ENCODE measurements around the gene TRMT1L.
A peak's percentile ranks its signal among the peaks of the same experiment; 100 is the strongest.
"Not testable (repeated sequence)": the region's sequence is repeated elsewhere in the genome, so short reads cannot be mapped to it uniquely, and the experiment has no call there.

TRMT1L gene, protein sequence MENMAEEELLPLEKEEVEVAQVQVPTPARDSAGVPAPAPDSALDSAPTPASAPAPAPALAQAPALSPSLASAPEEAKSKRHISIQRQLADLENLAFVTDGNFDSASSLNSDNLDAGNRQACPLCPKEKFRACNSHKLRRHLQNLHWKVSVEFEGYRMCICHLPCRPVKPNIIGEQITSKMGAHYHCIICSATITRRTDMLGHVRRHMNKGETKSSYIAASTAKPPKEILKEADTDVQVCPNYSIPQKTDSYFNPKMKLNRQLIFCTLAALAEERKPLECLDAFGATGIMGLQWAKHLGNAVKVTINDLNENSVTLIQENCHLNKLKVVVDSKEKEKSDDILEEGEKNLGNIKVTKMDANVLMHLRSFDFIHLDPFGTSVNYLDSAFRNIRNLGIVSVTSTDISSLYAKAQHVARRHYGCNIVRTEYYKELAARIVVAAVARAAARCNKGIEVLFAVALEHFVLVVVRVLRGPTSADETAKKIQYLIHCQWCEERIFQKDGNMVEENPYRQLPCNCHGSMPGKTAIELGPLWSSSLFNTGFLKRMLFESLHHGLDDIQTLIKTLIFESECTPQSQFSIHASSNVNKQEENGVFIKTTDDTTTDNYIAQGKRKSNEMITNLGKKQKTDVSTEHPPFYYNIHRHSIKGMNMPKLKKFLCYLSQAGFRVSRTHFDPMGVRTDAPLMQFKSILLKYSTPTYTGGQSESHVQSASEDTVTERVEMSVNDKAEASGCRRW

DNA sequence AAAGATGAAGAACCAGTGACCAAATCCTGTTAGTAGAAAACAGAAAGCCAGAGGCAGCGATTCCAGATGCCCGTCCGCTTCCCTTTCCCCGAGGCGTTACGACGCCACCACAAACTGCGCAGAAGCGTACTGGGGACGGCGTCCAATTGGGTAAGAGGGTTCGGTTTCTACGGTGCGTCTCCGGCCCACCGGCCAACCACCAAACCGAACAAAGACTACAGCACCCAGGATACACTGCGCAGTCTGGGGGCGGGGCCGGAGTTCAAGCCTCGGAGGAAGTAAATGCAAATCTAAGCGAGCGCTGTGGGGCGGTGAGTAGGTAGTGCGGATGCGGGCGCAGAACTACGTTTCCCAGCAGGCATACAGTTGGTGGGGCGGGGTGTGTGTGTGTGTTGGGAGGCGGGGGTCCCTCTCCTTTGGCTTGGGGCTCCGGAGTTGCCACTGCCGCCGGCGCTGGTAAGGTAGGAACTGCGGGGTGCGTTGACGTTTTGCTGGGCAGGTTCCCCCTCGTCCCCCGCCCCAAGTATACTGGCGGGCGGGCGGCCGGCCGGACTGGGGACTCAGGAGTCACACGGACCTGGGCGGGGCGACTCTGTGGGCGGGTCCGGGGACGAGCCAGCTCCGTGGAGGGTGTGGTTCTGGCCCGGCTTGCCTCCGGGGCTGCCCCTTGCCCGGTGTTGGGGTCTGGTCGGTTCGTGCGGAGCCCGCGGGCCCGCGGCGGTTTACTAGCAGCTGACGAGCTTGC is at the start of gene TRMT1L, which contains the start of gene SWT1:
TSS of gene TRMT1L (minus strand) at position 100 of the 745 bp plus-strand sequence. CDS start 241 bp downstream, outside the sequence.
TSS of gene SWT1 (plus strand) at position 314 of the 745 bp plus-strand sequence. CDS start 3,675 bp downstream, outside the sequence.
- peak; percentile 95 for DNase-seq (ENCODE audit: low read depth)

DNA sequence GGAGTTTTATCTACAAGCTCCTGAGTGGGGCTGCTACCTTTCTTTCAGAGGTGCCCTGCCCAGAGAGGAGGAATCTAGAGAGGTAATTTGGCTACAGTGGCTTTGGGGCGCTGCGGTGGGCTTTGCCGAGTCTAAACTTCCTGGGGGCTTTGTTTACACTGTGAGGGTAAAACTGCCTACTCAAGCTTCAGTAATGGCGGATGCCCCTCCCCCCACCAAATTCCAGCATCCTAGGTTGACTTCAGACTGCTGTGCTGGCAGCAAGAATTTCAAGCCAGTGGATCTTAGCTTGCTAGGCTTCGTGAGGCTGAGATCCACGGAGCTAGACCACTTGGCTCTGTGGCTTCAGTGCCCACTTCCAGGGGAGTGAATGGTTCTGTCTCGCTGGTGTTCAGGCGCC is 44.1 kb upstream of the TRMT1L start:
- no peak for DNase-seq (ENCODE audit: low read depth)

DNA sequence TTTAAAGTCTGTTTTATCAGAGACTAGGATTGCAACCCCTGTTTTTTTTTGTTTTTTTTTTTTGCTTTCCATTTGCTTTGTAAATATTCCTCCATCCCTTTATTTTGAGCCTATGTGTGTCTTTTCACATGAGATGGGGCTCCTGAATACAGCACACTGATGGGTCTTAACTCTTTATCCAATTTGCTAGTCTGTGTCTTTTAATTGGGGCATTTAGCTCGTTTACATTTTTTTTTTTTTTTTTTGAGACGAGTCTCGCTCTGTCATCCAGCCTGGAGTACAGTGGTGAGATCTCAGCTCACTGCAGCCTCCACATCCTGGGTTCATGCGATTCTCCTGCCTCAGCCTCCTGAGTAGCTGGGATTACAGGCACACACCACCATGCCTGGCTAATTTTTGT is 42.0 kb upstream of the TRMT1L start:
- not testable (repeated sequence) for DNase-seq (ENCODE audit: low read depth)

DNA sequence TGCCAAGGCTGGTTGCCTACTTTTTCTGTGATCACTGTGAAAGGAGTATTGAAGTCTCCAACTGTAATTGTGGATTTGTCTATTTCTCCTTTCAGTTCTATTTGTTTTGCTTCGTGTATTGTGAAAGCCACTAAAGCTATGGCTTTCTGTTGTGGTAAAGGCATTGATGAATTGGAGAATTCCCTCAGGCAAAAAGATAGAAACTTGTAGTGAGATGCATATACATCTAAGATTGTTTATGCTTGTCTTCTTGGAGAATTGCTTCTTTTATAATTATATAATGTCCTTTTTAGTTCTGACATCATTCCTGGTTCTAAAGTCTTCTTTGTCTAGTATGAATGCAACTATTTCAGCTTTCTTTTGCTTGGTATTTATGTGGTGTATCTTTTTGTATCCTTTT is 37.0 kb upstream of the TRMT1L start:
- no peak for DNase-seq (ENCODE audit: low read depth)

DNA sequence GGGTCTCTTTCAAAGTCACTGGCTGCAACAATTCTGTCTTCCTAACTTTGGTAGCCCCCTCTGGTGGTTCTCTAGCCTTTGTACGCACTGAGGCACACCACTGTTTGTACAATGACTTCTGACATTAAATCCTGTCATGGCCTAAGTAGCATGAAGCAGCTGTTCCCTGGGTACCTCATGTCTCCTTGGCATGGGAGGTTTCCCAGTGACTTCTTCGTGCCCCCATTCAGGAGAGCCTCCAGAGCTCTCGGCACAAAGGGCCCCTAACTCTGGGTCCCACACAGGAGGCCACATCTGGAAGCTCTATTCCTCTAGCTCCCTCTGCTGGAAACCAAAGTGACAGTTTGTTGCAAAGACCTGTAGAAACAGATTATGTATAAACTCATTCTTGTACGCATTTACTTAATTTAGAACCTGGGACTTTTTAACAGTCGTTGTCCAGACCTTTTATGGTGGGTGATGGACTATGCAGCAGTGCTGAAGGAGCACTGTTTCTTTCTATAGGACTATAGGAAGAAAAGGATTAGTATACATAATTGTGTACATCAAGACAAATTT is 13.6 kb upstream of the TRMT1L start:
- peak; percentile 13 for DNase-seq (ENCODE audit: low read depth)

DNA sequence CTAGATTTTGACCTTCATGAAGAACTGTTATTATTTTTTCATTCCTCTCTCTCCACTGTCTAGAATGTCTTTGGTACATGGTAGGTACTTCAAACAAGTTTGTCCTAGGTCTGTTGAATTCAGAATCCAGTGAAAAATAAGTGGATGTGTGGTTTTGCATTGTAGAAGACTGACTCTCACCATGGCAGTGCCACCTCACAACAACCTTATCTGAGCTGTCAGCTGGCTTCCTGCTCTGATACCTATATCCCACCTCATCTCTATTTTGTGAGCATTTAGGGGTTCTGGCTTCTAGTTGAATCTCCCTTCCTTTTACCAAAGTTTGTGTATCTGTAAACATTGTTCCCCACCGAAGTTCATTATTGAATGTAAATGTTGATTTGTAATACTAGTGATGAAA is 9.4 kb upstream of the TRMT1L start:
- DNase-seq (ENCODE audit: low read depth), result no peak

DNA sequence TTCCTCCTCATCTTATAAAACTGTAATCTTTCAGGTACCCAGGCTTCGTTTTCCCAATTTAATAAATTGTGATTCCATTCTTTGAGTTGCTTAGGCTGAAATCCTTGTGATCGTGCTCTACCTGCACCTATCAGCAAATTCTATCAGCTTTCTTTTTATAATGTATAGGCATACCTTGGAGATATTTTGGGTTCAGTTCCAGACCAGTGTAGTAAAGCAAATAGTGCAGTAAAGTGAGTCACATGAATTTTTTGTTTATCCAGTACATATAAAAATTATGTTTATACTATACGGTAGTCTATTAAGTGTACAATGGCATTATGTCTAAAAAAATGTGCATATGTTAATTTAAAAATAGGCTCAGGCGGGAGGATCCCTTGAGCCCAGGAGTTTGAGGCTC is 5.7 kb upstream of the TRMT1L start:
- no peak for DNase-seq (ENCODE audit: low read depth)

DNA sequence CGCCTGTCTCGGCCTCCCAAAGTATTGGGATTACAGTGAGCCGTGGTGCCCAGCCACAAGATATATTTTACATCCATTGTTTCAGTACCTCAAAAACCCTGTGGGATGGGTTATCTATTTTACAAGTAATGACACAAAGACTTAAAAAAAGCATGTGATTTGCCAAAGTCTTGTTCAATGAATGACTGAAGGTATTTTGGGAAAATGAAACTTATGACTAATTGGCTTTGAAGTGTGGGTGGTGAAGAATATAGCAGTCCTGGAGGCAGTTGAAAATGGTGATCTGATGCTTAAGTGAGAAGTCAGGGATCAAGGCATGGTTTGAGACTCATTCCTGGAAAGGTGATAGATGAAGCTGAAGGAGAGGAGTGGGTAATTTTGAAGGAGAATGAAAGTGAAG is 3.2 kb upstream of the TRMT1L start:
- no peak for DNase-seq (ENCODE audit: low read depth)

DNA sequence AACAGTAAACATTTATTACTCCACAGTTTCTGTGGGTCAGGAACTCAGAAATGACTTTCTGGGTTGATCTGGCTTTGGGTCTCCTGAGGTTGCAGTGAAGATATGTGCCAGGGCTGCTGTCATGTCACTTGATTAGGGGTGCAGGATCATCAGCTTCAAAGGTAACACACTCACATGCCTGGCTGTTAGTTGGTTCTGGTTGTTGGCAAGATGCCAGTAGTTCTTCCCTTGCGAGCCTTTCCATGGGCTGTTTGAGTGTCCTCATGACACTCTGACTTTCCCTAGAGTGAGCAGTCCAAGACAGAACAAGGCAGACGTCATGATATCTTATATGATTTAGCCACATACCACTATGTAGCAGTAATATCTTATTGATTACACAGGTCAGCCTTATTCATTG is 2.0 kb upstream of the TRMT1L start:
- no peak for DNase-seq (ENCODE audit: low read depth)

DNA sequence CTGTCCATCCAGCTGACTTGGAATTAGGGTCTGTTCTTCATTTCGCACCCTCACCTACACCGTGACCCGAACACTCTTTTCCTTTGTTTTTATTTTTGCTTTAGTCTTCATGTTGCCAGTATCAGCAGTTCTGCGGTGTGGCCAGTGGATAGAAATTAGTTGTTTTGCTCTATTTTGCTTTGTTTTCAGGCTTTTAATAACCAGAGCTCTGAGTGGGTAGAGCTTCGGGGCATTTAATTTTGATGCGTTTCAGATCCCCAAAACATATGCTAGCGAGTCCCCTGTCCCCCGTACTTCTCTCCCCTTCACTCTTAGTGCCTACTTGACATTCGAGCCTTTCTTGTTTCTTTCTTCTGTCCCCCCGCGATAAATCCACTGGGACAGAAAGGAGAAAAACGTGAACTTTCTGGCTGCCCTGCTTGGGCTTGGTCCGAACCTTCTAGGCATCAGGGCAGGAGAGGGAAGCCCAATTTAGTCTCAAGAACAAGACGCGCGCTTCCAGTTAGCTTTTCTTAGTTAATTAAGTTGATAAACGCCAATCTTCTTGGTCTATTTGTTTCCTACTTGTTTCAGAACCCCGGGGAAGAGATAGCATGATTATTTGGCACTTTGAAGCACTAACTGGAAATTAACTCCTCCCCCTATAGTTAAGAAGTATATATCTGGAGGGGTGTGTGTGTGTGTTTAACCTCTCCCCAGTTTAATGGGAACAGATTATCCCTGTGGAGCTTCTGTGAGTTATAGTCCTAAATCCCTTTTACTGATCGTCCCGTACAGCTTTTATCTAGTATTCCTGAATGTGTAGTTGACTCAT is 1.1 kb upstream of the TRMT1L start:
- no peak for DNase-seq (ENCODE audit: low read depth)

DNA sequence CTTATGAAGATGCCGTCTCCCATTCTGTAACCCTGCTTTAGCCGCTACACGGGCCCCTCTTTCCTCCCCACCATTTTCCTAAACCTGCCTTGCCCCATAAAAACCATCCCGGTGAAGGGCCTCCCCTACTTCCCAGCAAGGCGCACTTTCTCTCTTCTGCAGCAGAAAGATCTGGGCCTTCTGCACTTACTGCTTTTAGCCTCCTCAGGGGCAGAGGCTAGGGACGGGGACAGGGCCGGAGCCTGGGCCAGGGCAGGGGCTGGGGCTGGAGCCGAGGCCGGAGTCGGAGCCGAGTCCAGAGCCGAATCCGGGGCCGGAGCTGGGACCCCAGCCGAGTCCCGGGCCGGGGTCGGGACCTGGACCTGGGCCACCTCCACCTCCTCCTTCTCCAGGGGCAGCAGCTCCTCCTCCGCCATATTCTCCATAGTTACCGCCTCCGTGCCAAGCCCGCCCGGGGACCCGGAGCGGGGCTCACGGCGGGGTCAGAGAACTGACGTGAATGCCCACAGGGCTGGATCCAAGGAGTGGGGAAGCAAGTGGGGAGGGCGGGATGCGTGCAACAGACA is 382 bp downstream of the TRMT1L start:
- no peak for DNase-seq (ENCODE audit: low read depth)

DNA sequence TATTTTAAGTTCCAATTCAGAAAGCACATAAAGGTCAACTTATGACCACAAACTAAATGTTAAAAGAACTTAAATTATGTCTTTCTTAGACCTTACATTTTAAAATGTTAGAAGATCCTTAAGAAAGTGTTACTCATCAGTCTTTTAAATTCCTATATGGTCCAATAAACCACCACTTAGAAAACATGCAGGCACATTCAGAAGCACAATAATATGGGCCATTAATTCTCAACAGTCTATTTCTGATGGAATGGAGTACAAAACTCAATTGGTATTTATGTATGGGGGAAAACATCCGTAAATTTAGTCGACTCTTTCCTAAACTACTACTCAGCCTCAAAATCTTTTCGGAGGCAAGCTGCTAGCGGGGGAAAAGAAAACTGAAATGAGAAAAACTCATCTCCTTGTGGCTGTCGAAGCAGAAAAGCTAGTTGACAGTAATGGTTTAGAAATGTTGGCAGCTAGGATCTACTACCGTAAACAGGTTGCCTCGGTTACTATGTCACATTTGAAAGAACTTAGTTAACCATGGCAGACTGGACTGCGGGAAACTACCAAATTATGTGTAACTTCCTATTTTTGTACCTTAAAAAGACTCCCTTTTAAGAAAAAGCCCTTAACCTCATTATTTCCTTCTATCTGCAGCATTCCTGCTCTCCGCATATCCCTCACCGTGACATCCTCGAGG is 1.0 kb downstream of the TRMT1L start:
- no peak for DNase-seq (ENCODE audit: low read depth)

DNA sequence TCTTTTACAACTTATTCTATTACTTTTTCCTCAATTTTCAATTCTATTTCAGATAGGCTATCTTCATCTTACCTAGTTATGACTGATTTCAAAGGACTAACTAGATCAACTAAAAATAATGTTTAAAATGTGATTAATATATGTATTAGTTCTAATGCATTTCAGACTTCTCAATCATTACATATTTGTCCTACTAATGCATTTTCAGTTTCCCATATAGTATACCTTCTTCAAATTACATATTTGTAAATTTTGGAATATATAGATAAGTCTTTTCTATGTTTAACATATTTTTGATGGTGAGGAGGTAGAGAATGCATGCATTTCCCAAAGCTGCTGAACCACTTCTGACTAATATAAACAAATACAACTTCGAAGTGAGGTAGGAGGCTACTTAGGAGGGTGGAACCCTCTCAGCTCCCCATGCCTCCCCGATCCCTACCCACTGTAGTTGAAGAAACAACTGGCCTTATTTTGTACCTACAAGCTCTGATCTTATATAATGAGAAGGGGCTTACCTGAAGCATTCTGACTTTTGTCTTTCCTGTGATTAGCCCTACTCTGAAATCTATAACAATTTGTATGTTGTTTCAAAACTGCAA is 1.7 kb downstream of the TRMT1L start:
- DNase-seq (ENCODE audit: low read depth), result no peak

DNA sequence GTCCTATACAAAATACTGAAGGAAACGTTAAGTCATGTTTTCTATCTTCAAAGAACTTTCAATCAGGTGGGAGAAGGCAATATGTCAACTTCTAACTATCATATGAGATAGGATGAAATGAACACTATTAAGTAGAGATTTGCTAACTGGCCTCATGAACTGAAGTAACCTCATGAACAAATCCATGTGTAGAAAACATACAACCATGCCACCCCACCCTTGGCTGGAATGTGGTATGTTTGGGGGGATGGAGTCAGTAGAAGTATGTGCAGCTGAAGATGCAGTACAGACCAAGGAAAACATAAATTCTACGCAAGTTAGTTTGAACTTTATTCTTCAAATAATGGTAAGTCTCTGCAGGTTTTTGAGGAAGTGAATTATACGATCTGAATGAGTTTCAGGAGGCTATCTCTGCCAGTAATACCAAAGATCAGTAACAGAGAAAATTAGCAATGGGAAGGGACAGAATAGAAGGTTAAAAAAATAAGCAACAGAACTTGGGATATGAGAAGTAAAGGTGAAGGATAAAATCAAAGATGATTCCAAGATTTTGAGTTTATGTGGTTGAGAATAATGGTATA is 4.5 kb downstream of the TRMT1L start:
- DNase-seq (ENCODE audit: low read depth), result no peak

DNA sequence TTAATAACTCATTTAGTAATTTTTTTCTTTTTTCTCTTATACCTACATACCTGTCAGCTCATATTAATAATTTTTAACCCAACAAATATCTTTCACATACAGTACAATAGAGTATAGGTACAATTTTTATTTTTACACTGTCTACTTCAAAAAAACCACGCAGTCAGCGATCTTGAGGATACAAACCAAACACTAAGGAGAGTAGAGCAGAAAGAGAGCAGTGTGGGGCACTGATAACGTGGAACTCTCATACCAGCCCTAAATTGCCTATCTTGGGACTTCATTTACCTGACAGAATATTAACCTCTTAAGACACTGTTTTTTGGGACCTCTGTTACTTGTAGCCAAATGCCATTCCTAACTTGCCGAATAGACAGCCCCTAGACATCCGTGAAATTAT is 5.5 kb downstream of the TRMT1L start:
- DNase-seq (ENCODE audit: low read depth), result no peak

DNA sequence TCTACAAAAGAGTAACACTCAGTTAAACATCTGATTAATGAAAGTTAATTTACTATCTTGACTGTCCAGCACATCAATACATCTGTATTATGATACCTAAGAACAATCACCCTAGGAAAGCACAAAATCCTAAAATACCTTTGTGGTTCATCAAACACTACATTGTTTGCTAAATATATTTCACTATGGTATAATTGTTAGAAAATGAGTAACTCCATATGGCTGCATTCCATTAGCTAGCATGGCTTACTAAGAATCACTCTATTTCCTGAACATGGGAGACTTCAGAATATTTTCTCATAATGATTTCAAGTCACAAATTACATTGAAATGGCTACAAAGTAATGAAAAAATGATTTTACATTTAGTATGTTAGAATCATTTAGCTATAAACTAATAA is 12.5 kb downstream of the TRMT1L start:
- DNase-seq (ENCODE audit: low read depth), result peak; percentile 15

DNA sequence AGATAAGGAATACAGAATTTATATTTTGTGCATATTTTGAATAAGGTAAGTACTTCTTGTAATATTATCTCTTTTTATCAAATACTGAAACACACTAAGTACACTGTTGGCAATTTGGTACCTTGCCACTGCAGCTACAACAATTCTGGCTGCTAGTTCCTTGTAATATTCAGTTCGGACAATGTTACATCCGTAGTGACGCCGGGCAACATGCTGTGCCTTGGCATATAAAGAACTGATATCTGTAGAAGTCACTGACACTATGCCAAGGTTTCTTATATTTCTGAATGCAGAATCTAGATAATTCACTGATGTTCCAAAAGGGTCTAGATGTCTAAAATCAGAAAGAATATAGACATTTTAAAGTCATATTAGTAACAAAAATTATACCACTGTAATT is 17.5 kb downstream of the TRMT1L start:
- DNase-seq (ENCODE audit: low read depth), result no peak

DNA sequence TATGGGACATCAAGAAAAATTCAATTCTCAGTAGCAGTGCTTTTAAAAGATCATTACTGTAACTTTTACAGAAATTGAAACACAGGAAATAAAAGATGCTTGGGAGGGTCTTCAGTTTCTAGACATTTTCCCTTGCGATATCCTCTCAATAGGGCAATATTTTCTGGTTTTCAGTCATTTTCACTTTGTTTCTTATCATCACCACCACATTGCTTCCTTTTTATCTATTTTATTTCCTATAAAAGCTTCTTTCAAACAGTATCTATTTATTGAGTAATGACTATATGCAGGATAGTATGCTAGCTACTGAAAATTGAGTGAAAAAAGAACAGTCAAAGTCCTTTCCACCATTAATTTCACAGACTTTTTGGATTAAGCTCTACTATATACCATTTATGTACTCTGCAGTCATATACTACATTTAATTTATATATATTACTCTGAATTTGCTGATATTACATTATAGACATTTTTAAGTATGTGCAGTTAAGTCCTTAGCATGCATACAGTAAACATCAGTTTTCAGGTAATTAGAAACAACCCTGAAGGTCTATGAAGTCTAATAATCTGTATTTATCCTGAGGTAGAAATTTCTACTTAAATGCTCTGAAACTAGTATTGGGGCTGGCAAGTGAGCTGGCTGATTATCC is 18.7 kb downstream of the TRMT1L start:
- DNase-seq (ENCODE audit: low read depth), result no peak

DNA sequence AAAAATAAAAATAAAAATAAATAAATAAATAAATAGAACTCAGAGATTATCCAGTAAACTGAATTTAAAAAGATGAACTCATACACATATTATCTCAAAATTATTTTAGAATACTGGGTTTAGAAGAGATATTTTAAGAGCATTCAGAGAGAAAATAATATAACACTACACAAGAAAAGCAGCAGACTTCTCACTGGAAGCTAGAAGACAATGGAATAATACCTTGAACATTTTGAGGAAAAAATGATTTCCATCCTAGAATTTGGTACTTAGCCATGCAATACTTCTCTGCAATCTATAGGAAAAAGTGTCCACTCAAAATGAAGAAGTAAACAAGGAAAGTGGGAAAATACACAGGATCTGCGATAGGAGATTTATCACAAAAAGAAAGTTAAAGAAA is 24.2 kb downstream of the TRMT1L start:
- no peak for DNase-seq (ENCODE audit: low read depth)
